ENCODE measurements around the gene AKT1.
A peak's percentile ranks its signal among the peaks of the same experiment; 100 is the strongest.
"Not testable (repeated sequence)": the region's sequence is repeated elsewhere in the genome, so short reads cannot be mapped to it uniquely, and the experiment has no call there.

Gene AKT1

GRCh38 chr14:104756477-104757237, 38.9 kb downstream of the AKT1 start:
- peaks cover 6% of the 10 kb centered on the region; the same call in 1 of the 2 replicates for H3K9me3 ChIP-seq (ENCODE audit: control insufficient read depth, insufficient read depth, low read length)
- peaks cover 7% of the 10 kb centered on the region; the same call in 1 of the 2 replicates for H3K4me1 ChIP-seq (ENCODE audit: control insufficient read depth, insufficient read depth, low read length)
- peaks cover 55% of the 10 kb centered on the region for H3K36me3 ChIP-seq (ENCODE audit: control insufficient read depth, insufficient read depth, low read length)
- H3K27me3 ChIP-seq (ENCODE audit: control insufficient read depth, insufficient read depth, low read length): no peaks in the 10 kb centered on the region
- H3K27ac ChIP-seq (ENCODE audit: low read depth, low read length): no peak overlapping the region
- no peak overlapping the region for H3K4me3 ChIP-seq (ENCODE audit: low read depth, low read length)
- no peak overlapping the region for H3K9ac ChIP-seq (ENCODE audit: low read depth, low read length)

GRCh38 chr14:104755621-104756020, 39.9 kb downstream of the AKT1 start:
- peaks cover 7% of the 10 kb centered on the region; the same call in 1 of the 2 replicates for H3K4me1 ChIP-seq (ENCODE audit: control insufficient read depth, insufficient read depth, low read length)
- H3K9me3 ChIP-seq (ENCODE audit: control insufficient read depth, insufficient read depth, low read length): peaks cover 6% of the 10 kb centered on the region; the same call in 1 of the 2 replicates
- no peak overlapping the region for H3K9ac ChIP-seq (ENCODE audit: low read depth, low read length)
- H3K4me3 ChIP-seq (ENCODE audit: low read depth, low read length): no peak overlapping the region
- H3K27me3 ChIP-seq (ENCODE audit: control insufficient read depth, insufficient read depth, low read length): no peaks in the 10 kb centered on the region
- peaks cover 55% of the 10 kb centered on the region for H3K36me3 ChIP-seq (ENCODE audit: control insufficient read depth, insufficient read depth, low read length)
- no peak overlapping the region for H3K27ac ChIP-seq (ENCODE audit: low read depth, low read length)

DNA sequence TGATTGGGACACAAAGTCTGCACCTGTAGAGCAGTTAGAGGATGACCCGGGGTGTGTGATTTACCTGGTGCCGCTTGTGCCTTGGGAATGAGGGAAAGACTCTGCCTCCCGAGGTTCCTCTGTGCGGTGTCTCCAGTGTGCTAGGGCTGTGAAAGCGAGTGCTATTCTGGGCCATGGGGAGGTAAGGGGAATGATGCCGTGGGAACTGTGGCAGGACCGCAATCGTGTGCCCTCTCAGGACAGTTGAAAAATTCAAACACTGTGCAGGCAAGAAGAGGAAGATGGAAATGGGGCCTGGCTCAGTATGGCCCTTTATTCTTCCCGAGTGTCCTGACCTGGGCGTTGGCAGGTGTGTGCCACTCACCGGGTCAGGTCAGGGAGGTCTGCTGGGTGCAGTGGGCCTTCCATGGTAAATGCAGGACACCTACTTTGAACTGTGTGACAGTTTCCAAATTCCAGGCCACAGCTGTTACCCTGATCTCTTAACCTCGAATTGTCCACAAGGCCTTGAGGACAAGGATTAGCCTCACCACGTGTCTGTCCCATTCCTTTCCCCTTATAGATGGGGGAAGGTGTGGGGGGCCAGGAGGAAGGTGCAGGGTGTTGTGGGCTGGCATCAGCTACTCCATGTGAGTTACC, 41.2 kb downstream of the AKT1 start:
- no peak overlapping the region for H3K9ac ChIP-seq (ENCODE audit: low read depth, low read length)
- H3K4me3 ChIP-seq (ENCODE audit: low read depth, low read length): peak overlapping the region; percentile 100
- H3K9me3 ChIP-seq (ENCODE audit: control insufficient read depth, insufficient read depth, low read length): peaks cover 13% of the 10 kb centered on the region; the same call in 1 of the 2 replicates
- no peak overlapping the region for H3K27ac ChIP-seq (ENCODE audit: low read depth, low read length)
- H3K4me1 ChIP-seq (ENCODE audit: control insufficient read depth, insufficient read depth, low read length): peaks cover 7% of the 10 kb centered on the region; the same call in 1 of the 2 replicates
- peaks cover 46% of the 10 kb centered on the region for H3K36me3 ChIP-seq (ENCODE audit: control insufficient read depth, insufficient read depth, low read length)
- H3K27me3 ChIP-seq (ENCODE audit: control insufficient read depth, insufficient read depth, low read length): no peaks in the 10 kb centered on the region

DNA sequence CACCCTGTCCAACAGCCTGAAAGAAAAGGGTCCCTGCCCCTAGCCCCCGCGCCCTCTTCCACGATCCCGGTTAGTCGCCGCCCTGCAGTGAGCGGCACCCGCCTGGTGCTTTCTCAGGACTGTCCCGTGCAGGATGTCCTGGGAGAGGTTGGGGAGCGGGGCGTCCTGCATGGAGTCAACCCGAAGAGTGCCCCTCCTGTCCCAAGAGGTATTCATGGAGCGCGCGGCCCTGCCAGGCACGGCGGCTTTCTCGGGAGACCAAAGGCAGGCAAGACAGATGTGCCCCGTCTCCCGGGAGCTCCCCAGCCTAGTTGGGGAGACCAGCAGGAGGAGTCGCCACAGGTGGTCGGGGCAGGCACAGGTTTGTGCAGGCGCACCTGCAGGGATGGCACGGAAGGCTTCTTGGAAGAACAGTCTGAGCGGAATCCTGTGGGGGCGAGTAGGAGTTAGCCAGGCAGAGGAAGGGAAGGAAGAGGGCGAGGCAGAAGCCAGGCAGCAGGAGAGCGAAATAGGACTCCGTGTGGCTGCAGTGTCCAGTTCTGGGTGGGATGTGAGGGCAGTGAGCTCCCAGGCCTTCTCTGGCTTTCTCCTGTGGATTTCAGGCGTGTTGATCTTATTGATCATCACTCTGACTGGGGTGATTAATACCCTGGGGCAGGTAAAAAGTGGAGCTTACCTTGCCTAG, 41.9 kb downstream of the AKT1 start:
- peak overlapping the region; percentile 96 for H3K9ac ChIP-seq (ENCODE audit: low read depth, low read length)
- H3K27ac ChIP-seq (ENCODE audit: low read depth, low read length): peak overlapping the region; percentile 85
- peaks cover 7% of the 10 kb centered on the region; the same call in 1 of the 2 replicates for H3K4me1 ChIP-seq (ENCODE audit: control insufficient read depth, insufficient read depth, low read length)
- no peaks in the 10 kb centered on the region for H3K27me3 ChIP-seq (ENCODE audit: control insufficient read depth, insufficient read depth, low read length)
- H3K4me3 ChIP-seq (ENCODE audit: low read depth, low read length): peak overlapping the region; percentile 100
- H3K9me3 ChIP-seq (ENCODE audit: control insufficient read depth, insufficient read depth, low read length): peaks cover 13% of the 10 kb centered on the region; the same call in 1 of the 2 replicates
- peaks cover 39% of the 10 kb centered on the region for H3K36me3 ChIP-seq (ENCODE audit: control insufficient read depth, insufficient read depth, low read length)

DNA sequence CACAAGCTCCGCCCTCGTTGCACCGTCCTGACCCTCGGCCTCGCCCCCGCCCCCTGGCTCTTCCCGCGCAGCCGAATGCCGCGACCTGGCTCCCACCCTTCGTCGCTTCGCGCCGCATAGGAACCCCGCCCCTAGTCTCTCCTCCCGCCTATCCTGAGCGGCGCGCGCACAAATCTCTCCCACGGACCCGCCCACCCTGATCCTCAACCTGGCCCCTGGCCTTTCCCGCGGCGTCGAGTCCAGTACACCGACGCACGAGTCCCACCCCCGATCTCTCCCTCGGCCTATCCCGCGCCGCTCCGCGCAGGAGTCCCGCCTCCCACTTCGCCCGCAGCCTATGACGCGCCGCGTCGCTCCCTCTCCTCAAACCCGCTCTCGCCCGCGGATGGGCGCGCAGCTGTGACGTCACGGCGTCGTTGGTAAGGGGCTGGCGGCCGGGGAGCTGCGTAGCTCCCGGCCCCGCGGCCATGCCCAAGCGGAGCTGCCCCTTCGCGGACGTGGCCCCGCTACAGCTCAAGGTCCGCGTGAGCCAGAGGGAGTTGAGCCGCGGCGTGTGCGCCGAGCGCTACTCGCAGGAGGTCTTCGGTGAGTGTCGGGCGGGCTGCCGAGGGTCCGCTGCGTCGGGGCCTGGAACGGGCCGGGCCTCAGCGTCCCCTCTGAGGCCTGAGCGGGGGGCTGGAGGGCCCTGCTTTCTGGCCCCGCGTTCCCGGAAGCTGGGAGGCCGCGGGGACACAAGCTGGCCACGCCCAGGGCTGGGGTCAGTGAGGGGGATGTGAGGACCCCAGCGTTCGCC, 42.6 kb downstream of the AKT1 start, which contains the start of gene SIVA1:
SIVA1 (plus strand) TSS at position 413 of the 793 bp plus-strand sequence; CDS start at position 468, 55 bp downstream.
- Histone ChIP-seq H3K9ac (ENCODE audit: low read depth, low read length) (peak within 1 kb of the TSS; percentile 96), H3K9me3 (ENCODE audit: control insufficient read depth, insufficient read depth, low read length) (peaks cover 13% of the 10 kb centered on the region; the same call in 1 of the 2 replicates), H3K4me1 (ENCODE audit: control insufficient read depth, insufficient read depth, low read length) (peaks cover 7% of the 10 kb centered on the region; the same call in 1 of the 2 replicates), H3K27ac (ENCODE audit: low read depth, low read length) (peak within 1 kb of the TSS; percentile 85), H3K36me3 (ENCODE audit: control insufficient read depth, insufficient read depth, low read length) (peaks cover 33% of the 10 kb centered on the region), H3K4me3 (ENCODE audit: low read depth, low read length) (peak within 1 kb of the TSS; percentile 100), H3K27me3 (ENCODE audit: control insufficient read depth, insufficient read depth, low read length) (no peaks in the 10 kb centered on the region)

- Histone ChIP-seq H3K9ac (ENCODE audit: low read depth, low read length) (0 out of 2 replicates have a peak overlapping the region, but pooled peaks have one; percentile 35), H3K9me3 (ENCODE audit: control insufficient read depth, insufficient read depth, low read length) (peaks cover 13% of the 10 kb centered on the region; the same call in 1 of the 2 replicates), H3K4me1 (ENCODE audit: control insufficient read depth, insufficient read depth, low read length) (peaks cover 7% of the 10 kb centered on the region; the same call in 1 of the 2 replicates), H3K27ac (ENCODE audit: low read depth, low read length) (peak overlapping the region; percentile 84), H3K4me3 (ENCODE audit: low read depth, low read length) (peak overlapping the region; percentile 100), H3K36me3 (ENCODE audit: control insufficient read depth, insufficient read depth, low read length) (peaks cover 28% of the 10 kb centered on the region), H3K27me3 (ENCODE audit: control insufficient read depth, insufficient read depth, low read length) (no peaks in the 10 kb centered on the region)
Measured at GRCh38 chr14:104752423-104752734, 43.2 kb downstream of the AKT1 start.

- Histone ChIP-seq H3K4me3 (ENCODE audit: low read depth, low read length) (peak overlapping the region; percentile 100), H3K27me3 (ENCODE audit: control insufficient read depth, insufficient read depth, low read length) (no peaks in the 10 kb centered on the region), H3K27ac (ENCODE audit: low read depth, low read length) (peak overlapping the region; percentile 84), H3K9ac (ENCODE audit: low read depth, low read length) (0 out of 2 replicates have a peak overlapping the region, but pooled peaks have one; percentile 35), H3K36me3 (ENCODE audit: control insufficient read depth, insufficient read depth, low read length) (peaks cover 22% of the 10 kb centered on the region), H3K9me3 (ENCODE audit: control insufficient read depth, insufficient read depth, low read length) (peaks cover 13% of the 10 kb centered on the region; the same call in 1 of the 2 replicates), H3K4me1 (ENCODE audit: control insufficient read depth, insufficient read depth, low read length) (peaks cover 7% of the 10 kb centered on the region; the same call in 1 of the 2 replicates)
Measured at GRCh38 chr14:104751539-104752422, 43.8 kb downstream of the AKT1 start.

- Histone ChIP-seq H3K36me3 (ENCODE audit: control insufficient read depth, insufficient read depth, low read length) (peaks cover 11% of the 10 kb centered on the region), H3K9me3 (ENCODE audit: control insufficient read depth, insufficient read depth, low read length) (peaks cover 13% of the 10 kb centered on the region; the same call in 1 of the 2 replicates)
- not testable (repeated sequence) for H3K9ac ChIP-seq (ENCODE audit: low read depth, low read length); H3K4me1 ChIP-seq (ENCODE audit: control insufficient read depth, insufficient read depth, low read length); H3K27me3 ChIP-seq (ENCODE audit: control insufficient read depth, insufficient read depth, low read length); H3K4me3 ChIP-seq (ENCODE audit: low read depth, low read length); H3K27ac ChIP-seq (ENCODE audit: low read depth, low read length)
Measured at GRCh38 chr14:104750753-104751057, 44.8 kb downstream of the AKT1 start.

DNA sequence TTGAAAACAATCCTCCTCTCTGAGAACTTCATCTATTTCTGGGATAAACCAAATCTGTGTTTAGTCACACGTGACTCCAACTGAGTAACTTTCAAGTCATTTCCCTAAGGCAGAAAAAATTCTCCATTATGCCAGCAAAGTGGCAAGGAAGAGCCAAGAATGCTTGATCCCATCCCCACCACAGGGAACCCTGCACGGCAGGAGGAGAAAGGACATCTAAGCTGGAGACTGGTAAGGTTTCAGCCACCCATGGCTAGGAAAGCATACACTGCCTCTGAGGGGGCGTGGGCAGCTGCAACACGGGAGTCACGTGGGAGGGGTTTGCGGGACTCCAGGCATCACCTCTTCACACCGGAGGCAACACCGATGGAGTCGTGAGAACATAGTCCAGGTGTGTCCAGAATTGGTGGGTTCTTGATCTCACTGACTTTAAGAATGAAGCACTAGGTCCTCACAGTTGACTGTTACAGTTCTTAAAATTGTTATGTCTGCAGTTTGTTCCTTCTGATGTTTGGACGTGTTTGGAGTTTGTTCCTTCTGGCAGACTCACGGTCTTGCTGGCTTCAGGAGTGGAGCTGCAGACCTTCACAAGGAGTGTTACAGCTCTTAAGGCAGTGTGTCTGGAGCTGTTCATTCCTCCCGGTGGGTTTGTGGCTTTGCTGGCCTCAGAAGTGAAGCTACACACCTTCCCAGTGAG, 45.3 kb downstream of the AKT1 start:
- Histone ChIP-seq H3K36me3 (ENCODE audit: control insufficient read depth, insufficient read depth, low read length) (peaks cover 6% of the 10 kb centered on the region), H3K27me3 (ENCODE audit: control insufficient read depth, insufficient read depth, low read length) (no peaks in the 10 kb centered on the region), H3K27ac (ENCODE audit: low read depth, low read length) (no peak overlapping the region), H3K4me1 (ENCODE audit: control insufficient read depth, insufficient read depth, low read length) (peaks cover 7% of the 10 kb centered on the region; the same call in 1 of the 2 replicates), H3K4me3 (ENCODE audit: low read depth, low read length) (no peak overlapping the region), H3K9ac (ENCODE audit: low read depth, low read length) (no peak overlapping the region), H3K9me3 (ENCODE audit: control insufficient read depth, insufficient read depth, low read length) (peaks cover 13% of the 10 kb centered on the region; the same call in 1 of the 2 replicates)
